GM21423 (cell line): Measurements from ENCODE around the gene MKNK2.
"Not testable (repeated sequence)": the region's sequence is repeated elsewhere in the genome, so short reads cannot be mapped to it uniquely, and the experiment has no call there.

Experiments
- ATAC-seq: cut with Tn5 transposase; IDR thresholded peaks from one replicate; pipeline ENCODE4 v1.9.1; 2021; ENCODE audit warnings: mild to moderate bottlenecking, moderate library complexity; ENCODE audit not compliant: unreplicated experiment

MKNK2 gene

DNA sequence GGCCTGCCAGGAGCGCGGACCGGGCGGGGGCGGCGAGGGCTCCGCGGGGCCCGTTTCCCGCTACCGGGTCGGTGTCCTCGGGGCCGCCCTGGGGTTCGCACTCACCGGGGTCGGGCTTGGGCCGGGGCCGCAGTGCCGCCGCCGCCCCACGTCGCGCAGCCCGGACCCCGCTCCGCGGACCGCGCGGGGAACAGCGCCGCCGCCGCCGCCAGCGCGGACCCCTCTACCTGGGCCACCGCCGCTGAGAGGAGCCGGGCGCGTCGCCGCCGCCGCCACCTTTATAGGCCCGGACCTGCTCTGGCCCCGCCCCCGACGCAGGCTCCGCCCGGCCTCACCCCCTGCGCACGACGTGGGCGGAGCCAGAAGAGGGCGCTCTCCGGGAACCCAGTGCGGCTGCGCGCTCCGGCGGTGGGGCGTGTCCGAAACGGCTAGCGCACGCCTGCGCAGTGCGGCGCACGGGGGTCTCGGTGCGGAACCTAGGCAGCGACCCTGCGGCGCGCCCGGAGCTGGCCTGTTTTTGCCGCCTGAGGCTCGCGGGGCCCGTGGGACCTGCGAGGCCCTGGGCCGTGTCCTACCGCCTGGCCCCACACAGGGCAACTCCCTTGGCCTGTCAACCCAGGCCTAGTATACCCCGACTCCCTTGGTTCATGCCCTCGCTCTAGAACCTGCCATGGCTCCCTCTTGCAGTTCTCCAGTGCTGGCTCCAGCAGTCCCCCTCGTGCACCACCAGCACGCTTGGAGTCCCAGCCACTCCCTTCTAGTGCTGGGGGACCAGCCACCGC lies at the start of gene MKNK2:
Gene MKNK2, minus strand, starts transcription at position 254 of the 782 bp plus-strand sequence. CDS start 393 bp downstream, outside the sequence.
- peak; percentile 53 for ATAC-seq

DNA sequence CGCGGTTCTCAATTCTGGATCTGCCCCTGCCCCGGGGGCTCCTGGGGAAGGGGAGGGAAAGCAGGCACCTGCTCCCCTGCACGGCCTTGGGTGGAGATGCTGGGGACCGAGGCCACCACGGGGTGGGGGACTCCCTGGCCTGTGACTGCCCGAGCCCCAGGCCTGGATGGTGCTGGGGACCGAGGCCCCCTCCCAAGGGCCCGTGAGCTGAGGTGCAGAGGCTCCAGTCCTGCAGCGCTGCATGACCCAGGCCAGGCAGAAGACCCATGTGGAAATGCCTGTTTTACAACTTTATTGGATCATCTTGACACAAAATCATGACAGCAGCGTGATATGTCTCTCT lies 49.6 kb upstream of the MKNK2 start:
- ATAC-seq: no peak

DNA sequence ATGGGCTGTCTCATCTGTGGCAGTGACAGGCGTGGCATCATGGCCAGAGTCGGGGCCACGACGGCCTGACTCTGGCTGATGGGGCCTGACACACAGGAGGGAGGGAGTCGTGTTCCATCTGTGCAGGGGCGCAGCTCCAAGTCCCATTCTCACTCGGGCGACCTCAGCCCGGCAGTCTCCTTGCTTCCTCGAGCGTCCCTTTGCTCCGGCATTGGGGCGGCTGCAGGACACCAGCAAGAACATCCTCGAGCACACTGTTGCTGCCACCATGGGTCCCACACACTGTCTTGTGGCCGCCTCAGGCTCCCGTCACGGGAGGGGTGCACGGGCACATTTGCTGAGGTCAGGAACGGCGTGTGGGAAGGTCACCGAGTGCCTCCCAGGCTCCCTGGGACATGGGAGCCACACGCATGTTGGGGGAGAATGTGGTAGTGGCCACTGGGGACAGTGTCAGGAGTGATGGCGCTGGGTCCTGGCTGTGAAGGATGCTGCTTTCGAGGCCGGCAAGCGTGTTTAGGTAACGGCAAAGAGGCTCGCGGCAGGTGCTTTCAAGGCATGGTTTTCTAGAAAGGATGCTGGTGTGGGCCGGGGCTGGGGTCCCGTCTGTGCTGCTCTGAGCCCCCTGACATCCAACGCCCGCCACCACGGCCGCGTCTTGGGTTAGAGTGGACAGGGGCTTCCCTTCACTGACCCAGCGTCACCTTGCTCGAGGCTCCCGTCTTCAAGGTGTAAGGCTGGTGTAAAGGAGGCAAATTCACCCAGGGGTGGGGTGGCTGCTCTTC lies 49.1 kb upstream of the MKNK2 start:
- ATAC-seq: no peak

DNA sequence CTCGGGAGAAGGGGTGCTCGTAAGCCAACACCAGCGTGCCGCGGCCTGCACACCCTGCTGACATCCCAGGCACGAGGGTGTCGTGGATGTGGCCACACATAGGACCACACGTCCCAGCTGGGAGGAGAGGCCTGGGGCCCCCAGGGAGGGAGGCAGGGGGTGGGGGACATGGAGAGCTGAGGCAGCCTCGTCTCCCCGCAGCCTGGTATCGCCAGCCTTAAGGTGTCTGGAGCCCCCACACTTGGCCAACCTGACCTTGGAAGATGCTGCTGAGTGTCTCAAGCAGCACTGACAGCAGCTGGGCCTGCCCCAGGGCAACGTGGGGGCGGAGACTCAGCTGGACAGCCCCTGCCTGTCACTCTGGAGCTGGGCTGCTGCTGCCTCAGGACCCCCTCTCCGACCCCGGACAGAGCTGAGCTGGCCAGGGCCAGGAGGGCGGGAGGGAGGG lies 48.0 kb upstream of the MKNK2 start:
- ATAC-seq: no peak

DNA sequence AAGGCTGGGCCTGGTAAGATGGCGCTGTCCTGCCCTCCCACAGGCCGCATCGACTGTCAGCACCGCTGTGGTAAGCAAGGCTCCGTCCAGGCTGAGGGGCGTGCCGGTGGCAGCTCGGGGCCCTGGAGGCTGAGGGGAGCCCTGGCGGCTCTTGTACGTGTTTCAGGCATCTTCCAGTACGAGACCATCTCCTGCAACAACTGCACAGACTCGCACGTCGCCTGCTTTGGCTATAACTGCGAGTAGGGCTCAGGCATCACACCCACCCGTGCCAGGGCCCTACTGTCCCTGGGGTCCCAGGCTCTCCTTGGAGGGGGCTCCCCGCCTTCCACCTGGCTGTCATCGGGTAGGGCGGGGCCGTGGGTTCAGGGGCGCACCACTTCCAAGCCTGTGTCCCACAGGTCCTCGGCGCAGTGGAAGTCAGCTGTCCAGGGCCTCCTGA lies 46.9 kb upstream of the MKNK2 start:
- ATAC-seq: no peak

DNA sequence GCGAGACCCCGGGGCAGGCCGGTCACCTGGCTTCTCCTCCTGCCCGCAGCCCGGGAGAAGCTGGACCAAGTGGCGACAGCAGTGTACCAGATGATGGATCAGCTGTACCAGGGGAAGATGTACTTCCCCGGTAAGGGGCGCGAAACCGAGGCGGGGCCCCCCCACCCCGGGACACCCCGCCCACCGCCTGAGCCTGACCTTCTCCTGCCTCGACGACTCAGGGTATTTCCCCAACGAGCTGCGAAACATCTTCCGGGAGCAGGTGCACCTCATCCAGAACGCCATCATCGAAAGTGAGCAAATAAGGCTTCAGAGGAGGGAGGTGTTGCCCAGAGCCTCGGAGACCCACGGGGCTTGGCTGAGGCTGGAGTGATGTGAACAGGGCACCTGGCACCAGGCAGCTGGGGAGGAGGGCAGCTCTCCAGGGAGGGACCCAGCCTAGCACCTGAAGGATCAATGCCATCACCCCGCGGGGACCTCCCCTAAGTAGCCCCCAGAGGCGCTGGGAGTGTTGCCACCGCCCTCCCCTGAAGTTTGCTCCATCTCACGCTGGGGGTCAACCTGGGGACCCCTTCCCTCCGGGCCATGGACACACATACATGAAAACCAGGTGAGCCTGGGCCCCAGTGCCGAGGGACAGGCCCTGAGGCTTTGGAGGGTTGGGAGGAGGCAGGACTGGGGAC lies 46.3 kb upstream of the MKNK2 start:
- peak; percentile 1 for ATAC-seq

DNA sequence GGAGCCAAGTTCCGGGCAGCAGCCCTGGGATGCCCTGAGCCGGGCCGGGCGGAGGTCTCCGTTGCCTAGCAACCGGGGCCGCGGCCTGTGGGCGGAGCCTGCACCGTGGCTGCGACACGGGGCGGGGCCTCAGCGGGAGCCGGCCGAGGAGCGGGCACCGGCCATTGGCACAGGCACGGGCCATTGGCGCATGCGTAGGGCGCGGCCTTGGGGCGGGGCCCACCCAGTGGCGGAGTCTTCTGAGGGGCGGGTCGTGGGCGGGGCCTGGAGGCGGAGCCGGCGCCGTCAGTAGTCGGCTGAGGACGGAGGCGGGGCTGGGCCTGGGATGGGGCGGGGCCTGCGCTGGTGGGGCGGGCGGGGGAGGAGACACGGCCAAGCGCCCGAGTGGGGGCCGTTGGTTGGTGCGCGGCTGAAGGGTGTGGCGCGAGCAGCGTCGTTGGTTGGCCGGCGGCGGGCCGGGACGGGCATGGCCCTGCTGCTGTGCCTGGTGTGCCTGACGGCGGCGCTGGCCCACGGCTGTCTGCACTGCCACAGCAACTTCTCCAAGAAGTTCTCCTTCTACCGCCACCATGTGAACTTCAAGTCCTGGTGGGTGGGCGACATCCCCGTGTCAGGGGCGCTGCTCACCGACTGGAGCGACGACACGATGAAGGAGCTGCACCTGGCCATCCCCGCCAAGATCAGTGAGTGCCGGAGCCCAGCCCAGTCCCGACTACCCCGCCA lies 45.6 kb upstream of the MKNK2 start, which contains the start of gene IZUMO4:
Gene IZUMO4, plus strand, starts transcription at position 436 of the 723 bp plus-strand sequence. Its CDS starts 31 bp downstream, at position 467.
- peak; percentile 59 for ATAC-seq

DNA sequence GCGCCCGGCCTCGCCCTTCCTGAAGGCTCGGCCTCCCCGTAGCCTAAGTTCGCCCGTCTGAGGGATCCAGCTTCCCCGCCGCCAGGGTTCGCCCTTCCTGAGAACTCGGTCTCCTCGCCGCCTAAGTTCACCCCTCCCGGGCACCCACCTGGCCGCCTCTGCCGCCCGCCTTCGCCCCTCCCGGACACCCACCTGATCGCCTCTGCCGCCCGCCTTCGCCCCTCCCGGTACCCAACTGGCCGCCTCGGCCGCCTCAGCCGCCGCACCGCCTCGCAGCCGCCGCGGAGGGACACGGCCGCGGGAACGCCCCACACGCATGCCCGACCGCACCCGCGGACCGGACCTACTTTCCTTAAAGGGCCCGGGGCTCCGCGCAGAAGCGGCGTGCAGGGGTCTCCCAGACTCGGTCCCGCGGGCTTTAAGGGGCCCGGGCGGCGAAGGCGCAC lies 45.0 kb upstream of the MKNK2 start, which contains the start of gene MOB3A:
Gene MOB3A, minus strand, starts transcription at position 293 of the 446 bp plus-strand sequence. CDS start 17,766 bp downstream, outside the sequence.
- ATAC-seq: peak; percentile 36

DNA sequence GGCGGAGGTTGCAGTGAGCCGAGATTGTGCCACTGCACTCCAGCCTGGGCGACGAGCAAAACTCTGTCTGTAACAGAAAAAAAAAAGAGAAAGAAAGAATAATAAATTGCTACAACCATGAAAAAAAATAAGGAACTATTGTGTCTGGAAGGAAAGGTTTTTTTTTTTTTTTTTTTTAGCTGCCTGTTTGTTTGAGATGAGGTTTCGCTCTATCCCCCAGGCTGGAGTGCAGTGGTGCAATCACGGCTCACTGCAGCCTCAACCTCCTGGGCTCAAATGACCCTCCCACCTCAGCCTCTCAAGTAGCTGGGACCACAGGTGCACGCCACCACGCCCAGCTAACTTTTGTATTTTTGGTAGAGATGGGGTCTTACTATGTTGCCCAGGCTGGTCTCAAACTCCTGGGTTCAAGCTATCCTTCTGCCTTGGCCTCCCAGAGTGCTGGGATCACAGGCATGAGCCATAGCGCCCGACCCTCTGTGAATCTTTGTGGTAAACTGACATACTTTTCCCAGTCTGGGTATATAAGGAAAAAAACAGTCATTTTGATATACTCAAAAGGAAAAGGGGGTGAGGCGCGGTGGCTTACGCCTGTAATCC lies 41.0 kb upstream of the MKNK2 start:
- ATAC-seq: not testable (repeated sequence)

DNA sequence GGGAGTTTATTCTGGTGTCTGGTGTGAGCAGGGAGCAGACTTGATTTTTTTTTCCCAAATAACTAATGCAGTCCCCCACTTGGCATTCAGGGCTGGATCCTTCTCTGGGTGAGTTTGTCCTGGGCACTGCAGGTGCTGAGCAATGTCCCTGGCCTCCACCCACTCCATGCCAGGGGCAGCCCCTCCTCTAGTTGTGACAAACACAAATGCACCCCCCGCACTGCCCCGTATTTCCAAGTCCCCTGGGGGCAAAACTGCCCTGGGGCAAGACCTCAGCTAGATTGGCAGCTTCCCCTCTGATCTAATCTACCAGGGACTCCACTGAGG lies 38.6 kb upstream of the MKNK2 start:
- ATAC-seq: peak; percentile 2

DNA sequence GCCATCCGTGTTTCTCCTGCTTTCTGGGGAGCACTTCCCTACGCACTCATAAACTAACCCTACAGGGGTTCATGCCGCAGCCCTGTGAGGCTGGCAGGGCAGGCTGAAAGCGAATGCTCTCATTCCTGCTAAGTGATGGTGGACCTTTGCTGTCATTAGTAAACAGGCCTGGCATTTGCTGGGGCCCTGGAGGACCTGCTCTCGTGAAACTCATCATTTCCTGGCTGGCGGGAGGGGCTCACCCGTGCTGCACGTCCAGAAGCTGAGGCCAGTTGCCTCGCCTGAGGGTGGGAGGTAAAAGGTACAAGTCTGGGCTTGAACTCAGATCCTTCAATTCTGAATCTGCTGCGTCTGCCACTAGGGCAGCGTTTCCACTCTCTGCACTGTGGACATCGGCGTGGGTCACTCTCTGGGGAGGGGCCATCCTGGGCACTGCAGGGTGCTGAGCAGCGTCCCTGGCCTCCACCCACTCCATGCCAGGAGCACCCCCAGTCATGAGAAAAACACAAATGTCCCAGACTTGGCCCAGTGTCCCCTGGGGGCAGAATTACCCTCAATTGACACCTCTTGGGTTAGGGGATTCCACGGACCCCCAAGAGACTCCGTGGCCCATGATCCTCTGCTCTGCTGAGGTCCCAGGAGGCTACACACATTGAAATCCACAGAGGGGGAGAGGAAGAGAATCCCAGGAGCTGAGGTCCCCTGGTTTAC lies 38.1 kb upstream of the MKNK2 start:
- no peak for ATAC-seq

DNA sequence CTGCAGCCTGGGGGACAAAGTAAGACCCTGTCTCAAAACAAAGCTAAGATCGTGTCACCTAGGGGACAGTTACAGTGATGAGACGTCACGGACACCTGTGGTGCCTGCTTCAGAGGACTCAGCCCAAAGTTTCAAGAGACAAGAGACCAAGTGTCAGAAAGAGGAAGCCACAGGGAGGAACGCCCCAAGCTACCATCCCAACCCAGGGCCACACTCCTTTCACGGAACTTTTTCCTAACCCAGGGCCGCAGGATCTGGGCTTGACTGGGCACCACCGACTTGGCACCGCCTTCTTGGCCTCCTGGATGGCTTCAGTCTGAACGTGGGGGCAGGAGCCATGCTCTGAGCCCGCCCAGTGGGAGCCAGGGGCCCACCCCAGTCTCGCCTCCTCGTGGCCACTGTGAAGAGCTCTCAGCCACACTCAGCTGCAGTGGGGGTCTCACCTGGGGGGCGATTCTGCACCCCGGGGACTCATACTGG lies 36.6 kb upstream of the MKNK2 start:
- peak; percentile 21 for ATAC-seq

DNA sequence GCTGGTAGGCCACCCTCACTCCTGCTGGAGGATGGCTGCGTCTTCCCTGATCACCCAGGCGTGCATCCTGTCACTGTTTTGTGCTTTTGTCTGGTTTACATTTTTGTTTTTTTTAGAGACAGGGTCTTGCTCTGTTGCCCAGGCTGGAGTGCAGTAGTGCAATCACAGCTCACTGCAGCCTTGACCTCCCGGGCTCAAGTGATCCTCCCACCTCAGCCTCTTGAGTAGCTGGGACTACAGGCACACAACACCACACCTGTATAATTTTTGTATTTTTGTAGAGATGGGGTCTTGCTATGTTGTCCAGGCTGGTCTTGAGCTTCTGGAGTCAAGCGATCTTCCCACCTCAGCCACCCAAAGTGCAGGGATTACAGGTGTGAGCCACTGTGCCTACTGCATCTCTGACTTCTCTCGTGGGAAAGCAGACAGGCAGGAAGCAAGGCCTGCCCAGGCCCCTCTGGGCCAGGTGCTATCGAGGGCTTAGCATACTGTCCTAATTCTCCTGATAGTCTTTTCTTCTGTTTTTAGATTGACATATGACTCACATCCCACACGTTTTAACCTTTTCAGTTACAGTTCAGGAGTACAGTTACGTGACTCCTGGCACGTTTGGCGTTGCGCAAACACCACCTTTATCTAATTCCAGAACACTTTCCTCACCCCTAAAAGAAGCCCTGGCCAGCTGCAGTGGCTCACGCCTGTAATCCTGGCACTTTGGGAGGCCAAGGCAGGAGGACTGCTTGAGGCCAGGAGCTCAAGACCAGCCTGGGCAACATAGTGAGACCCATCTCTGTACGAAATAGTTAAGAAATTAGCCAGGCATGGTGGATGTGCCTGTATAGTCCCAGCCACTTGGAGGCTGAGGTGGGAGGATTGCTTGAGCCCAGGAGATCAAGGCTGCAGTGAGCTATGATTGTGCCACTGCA lies 35.9 kb upstream of the MKNK2 start:
- ATAC-seq: not testable (repeated sequence)

DNA sequence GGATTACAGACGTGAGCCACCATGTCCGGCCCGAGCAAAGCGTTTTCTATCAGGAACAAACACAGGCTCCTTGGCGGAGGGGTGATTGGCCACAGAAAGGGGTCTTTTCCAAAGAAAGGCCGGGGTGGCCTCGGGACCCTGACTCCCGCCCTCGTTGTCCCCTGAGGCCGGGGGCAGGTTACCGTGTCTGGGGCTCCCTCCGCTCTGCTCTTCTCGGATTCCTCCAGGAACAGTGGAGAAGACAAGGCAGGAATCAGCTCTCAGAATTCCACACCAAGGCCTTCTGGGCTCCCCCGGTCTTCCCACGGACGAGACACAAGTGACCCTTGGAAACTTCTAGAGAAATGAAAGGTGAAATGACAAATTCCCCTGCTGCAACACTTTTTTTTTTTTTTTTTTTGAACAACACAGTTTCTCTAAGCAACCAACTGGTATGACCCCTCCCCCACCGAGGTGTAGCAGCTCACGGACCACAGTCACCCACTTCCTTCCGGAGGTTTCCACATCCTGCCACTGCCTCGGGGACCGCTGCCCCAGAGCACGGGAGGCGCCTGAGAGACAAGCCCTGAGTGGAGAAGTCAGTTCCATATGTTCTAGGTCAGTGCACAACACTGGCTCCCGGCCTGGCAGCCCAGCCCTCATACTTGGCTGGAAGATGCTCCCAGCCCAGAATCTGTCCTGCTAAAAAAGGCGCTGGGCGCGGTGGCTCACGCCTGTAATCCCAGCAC lies 34.1 kb upstream of the MKNK2 start:
- ATAC-seq: peak; percentile 29

DNA sequence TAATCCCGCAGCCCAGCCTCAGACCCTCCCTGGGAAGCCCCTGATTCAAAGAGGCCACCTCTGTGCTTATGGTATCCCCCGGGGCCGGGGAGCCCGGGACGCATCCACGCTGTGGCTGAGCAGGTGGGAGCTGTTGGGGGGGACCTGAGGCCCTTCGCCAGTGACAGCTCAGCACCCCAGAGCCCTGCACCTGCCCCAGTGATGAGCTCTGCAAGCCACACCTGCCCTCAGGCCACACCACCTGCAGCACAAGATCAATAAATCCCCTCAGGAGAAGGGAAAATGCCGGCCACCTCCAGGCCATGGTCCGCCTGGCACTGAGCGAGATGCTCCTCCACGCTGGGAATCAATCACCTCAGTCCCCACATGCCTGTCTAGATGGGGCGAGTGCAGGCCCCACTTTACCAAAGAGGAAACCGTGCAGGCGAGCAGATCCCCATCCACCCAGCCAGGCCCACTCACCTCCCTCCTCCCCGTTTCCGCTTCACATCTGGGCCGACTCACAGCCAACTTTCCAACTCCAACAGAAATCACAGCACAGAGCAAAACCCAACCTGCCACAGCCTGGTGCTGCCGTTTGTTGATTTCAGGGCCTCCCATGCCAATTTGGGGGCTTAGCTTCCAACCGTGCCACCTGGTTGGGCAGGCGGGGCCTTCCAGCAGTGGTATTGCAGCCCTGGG lies 32.3 kb upstream of the MKNK2 start:
- ATAC-seq: no peak

DNA sequence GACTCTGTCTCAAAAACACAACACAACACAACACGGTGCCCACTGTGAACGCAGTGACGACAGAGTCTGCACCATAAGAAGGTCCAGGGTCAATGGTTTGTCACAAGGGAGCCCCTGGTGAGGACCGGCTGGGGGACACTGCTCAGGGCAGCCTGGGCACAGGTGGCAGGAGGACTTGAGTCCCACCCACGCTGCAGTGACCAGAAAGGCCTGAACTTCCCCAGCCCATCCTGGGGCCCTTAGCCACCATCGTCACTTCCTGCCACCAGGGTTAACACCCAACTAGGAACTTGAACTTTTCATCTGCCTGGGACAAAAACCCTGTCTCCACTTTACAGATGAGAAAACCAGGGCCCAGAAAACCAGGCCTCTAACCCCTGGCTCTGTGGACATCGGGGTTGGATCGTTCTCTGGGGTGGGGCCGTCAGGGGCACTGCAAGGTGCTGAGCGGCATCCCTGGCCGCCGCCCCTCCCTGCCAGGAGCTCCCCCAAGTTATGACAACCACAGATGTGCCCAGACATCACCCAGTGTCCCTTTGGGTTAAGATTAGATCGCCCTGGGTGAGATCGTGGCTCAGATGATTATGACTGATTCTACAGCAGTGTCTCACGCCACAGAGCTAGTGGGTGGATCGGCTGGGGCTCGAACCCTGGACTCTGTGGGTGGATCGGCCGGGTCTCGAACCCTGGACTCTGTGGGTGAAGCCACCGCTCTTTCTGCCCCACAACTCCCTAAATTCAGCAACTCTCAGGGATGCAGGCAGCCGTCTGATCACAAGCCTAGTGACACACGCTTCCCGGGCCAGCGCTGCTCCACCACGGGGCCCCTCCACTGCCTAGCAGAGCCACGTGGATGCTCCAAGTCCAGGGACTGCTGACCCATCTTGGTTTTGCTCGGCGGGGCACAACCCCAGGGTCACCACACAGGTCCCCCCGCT lies 31.1 kb upstream of the MKNK2 start:
- no peak for ATAC-seq
